Skeletal muscle cell (primary cell): ENCODE measurements around the gene EFCAB8.
"Not testable (repeated sequence)": the region's sequence is repeated elsewhere in the genome, so short reads cannot be mapped to it uniquely, and the experiment has no call there.

ENCODE experiments used
- DNase-seq: peaks from one replicate; pipeline ENCODE4 v3.0.0-alpha.2; 2010; ENCODE audit warnings: low read depth
- H3K4me3 ChIP-seq: 2 replicates; pipeline ENCODE4 v1.5.1; 2011; ENCODE audit warnings: low read depth, mild to moderate bottlenecking, control low read depth, low read length, moderate library complexity

The EFCAB8 gene

GRCh38 chr20:32839227-32839981 is 19.3 kb upstream of the EFCAB8 start:
- no peak for DNase-seq
- H3K4me3 ChIP-seq: no peak overlapping the region

GRCh38 chr20:32839982-32840285 is 18.8 kb upstream of the EFCAB8 start:
- H3K4me3 ChIP-seq: no peak overlapping the region
- DNase-seq: no peak

DNA sequence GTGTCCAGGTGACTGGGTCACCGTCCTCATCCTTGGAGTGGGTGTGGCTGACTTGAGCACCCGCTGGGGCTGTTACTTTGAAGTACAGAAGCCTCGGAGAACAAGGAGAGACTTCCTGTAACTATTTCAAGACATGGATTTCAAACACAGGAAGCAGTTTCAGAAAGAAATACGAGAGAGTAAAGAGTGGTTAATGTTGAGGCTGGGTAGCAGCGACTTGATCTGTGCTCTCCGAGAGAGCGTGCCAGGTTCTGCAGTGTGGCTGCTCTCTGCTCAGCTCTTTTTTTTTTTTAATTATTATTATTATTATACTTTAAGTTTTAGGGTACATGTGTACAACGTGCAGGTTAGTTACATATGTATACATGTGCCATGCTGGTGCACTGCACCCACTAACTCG is 17.5 kb upstream of the EFCAB8 start:
- DNase-seq: no peak
- H3K4me3 ChIP-seq: no peak overlapping the region

- no peak overlapping the region for H3K4me3 ChIP-seq
- no peak for DNase-seq
These were observed 17.1 kb upstream of the EFCAB8 start for GRCh38 chr20:32841632-32842031.

- H3K4me3 ChIP-seq: no peak overlapping the region
These were observed 15.8 kb upstream of the EFCAB8 start for GRCh38 chr20:32842688-32843524.

GRCh38 chr20:32845786-32846185 is 12.9 kb upstream of the EFCAB8 start:
- H3K4me3 ChIP-seq: no peak overlapping the region
- DNase-seq: no peak

More at GRCh38 chr20:32842688-32843524, 15.8 kb upstream of the EFCAB8 start:
- no peak for DNase-seq

GRCh38 chr20:32846852-32847251 is 11.9 kb upstream of the EFCAB8 start:
- DNase-seq: no peak

DNA sequence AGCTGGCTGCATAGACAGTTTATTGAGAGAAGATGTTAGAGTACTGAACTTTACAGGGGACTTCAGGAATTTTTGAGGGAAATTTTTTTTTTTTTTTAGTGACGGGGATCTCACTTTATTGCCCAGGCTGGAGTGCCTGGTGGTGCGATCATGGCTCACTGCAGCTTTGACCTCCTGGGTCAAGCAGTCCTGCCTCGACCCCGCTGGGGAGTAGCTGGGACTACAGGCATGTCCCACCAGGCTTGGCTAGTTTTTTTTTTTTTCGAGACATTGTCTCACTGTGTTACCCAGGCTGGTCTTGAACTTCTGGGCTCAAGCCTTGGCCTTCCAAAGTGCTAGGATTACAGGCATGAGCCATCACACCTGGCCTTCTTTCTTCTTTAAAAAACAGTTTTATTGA is 10.8 kb upstream of the EFCAB8 start:
- no peak for DNase-seq
- no peak overlapping the region for H3K4me3 ChIP-seq

More at GRCh38 chr20:32846852-32847251, 11.9 kb upstream of the EFCAB8 start:
- no peak overlapping the region for H3K4me3 ChIP-seq

- no peak for DNase-seq
- H3K4me3 ChIP-seq: no peak overlapping the region
These were observed 9.9 kb upstream of the EFCAB8 start for GRCh38 chr20:32848846-32849245.

DNA sequence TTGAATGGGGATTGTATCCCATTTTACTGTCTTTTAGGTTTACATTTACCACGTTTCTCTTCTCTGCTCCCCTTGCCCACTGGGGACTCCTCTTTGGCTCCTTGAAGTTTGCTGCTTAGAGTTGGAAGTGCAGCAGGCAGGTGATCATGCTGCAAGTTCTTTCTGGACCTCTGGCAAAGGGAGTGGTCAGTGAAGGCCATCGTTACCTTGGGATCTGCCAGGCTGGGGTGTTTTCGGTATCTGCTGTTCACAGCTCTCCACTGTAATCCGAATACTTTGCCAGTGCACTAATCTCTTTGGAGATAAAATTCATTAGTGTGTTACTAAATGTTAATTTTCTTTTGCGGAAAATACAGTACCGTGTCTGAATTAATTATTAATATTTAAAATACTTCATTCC is 9.1 kb upstream of the EFCAB8 start:
- DNase-seq: no peak
- no peak overlapping the region for H3K4me3 ChIP-seq

DNA sequence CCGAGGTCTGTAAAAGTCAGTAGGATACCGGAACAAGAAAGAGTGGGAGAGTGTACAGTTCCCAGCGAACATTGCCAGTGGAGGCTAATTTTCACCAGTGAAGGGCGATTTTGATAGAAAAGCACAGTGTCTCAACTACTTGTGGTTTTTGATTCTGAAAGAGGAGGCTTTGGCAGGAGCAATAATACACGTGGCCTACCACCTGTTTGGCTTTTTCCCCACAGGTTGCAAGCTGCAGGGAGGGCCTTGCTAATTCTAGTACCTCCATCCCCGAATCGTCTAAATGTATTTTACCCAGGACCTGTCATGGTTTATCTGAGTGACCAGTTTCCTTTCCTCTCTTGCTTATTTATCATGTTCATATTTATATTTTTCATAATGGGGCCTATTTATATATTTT is 3.3 kb upstream of the EFCAB8 start:
- no peak overlapping the region for H3K4me3 ChIP-seq
- no peak for DNase-seq

GRCh38 chr20:32858189-32858588 is 534 bp upstream of the EFCAB8 start:
- no peak overlapping the region for H3K4me3 ChIP-seq
- no peak for DNase-seq

DNA sequence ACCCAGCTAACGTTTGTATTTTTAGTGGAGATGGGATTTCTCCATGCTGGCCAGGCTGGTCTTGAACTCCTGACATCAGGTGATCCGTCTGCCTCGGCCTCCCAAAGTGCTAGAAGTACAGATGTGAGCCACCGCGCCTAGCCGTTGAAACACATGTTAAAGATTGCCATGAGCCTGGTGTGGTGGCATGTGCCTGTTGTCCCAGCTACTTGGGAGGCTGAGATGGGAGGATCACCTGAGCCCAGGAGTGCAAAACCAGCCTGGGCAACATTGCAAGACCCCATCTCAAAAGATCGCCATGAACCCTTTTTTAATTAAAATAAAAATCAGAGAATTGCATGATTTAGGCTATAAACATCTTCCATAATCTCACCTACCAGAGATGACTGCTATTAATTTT is 2.7 kb downstream of the EFCAB8 start:
- no peak for DNase-seq
- no peak overlapping the region for H3K4me3 ChIP-seq

- no peak overlapping the region for H3K4me3 ChIP-seq
- DNase-seq: no peak
These were observed 10.8 kb downstream of the EFCAB8 start for GRCh38 chr20:32869562-32869961.

DNA sequence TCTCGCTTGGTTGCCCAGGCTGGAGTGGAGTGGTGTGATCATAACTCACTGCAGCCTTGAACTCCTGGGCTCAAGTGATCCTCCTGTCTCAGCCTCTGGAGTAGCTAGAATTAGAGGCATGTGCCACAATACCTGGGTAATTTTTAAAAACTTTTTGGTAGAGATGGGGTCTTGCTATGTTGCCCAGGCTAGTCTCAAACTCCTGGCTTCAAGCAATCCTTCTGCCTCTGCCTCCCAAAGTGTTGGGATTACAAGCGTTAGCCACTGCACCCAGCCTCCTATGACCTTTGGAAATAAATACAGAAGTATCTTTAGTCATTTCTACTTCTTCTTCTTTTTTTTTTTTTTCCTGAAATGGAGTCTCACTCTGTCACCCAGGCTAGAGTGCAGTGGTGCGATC is 11.8 kb downstream of the EFCAB8 start:
- DNase-seq, H3K4me3 ChIP-seq: not testable (repeated sequence)

GRCh38 chr20:32870985-32871384 is 12.3 kb downstream of the EFCAB8 start:
- no peak for DNase-seq
- H3K4me3 ChIP-seq: no peak overlapping the region

GRCh38 chr20:32871627-32872160 is 13.0 kb downstream of the EFCAB8 start:
- no peak for DNase-seq
- no peak overlapping the region for H3K4me3 ChIP-seq

DNA sequence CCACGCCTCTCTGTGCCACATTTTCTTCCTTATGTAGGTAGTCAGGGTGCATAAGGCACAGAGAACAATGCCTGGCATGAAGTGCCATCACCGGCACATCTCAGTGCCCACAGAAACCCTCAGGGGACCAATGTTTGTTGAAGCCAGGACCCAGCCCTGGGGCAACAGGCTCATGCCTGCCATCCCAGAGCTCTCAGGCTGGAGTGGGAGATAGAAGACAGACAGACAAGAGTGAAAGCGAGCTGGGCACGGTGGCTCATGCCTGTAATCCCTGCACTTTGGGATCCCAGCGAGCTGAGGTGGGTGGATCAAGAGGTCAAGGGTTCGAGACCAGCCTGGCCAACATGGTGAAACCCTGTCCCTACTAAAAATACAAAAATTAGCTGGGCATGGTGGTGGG is 13.5 kb downstream of the EFCAB8 start:
- DNase-seq: no peak

GRCh38 chr20:32875673-32876072 is 16.9 kb downstream of the EFCAB8 start:
- H3K4me3 ChIP-seq: no peak overlapping the region
- no peak for DNase-seq

More for the DNA sequence above, 13.5 kb downstream of the EFCAB8 start:
- no peak overlapping the region for H3K4me3 ChIP-seq

DNA sequence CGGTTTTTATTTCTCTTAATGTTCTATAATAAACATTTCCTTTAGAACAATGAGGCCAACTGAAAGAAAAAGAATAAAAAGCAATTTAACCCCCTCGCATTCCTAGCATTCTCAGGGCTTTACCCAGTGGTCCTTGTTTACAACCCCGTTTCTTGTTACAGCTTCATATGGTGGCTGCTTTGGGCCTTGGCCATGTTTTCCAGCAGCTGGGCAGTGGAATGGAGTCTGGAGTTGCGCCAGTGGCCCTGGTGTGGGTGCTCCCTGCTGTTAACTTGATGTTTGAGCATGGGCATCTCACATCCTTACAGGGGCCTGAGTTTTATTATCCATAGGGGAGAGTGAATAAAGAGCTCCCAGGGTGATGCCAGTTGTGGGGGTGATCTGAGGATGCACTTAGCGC is 18.8 kb downstream of the EFCAB8 start:
- H3K4me3 ChIP-seq: no peak overlapping the region
- peak; percentile 38 for DNase-seq

DNA sequence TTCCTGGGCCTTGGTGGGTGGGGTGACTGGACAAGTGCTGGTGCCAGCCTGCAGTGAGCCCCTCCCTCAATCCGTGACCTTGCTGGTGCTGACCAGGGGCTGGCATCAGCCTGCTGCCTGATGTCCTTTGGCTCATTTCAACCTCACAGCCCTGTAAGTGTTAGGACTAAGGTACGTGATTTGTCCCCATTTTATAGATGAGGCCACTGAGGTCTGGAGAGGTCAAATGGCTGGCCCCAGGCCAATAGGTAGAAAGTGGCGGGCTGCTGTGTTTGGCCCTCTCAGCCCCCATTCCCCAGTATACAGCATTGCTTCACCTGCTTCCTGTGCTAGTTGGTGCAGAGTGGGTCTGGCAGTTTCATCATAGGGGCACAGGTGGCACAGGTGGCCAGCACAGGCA is 20.1 kb downstream of the EFCAB8 start:
- no peak for DNase-seq
- H3K4me3 ChIP-seq: no peak overlapping the region
